HG03280 (cell line): ENCODE data around the gene ARL15.
"Not testable (repeated sequence)": the region's sequence is repeated elsewhere in the genome, so short reads cannot be mapped to it uniquely, and the experiment has no call there.

Experiments
- ATAC-seq: cut with Tn5 transposase; IDR thresholded peaks from one replicate; pipeline ENCODE4 v1.9.1; 2021; ENCODE audit warnings: mild to moderate bottlenecking, moderate library complexity; ENCODE audit not compliant: unreplicated experiment

ARL15 gene

GRCh38 chr5:54103871-54104270 lies 206.5 kb downstream of the ARL15 start:
- no peak for ATAC-seq

- ATAC-seq: no peak
Measured at GRCh38 chr5:54098267-54098666, 212.1 kb downstream of the ARL15 start.

DNA sequence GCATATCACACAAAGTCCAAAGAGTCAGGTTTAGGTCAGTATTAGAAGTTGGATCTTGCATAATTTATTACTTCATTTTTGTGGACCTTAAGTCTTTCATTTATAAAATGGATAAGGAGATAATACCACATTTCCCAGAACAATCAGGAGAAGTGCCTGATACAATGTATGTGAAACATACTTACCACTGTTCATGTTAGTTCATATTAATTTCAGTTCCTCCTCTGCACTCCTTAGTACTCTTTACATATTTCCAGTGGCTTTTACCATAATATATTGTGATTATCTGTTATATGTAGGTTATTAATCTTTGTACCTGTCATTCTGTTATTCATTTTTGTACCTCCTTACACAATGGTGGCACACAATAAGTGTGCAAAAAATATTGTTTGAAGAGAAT lies 214.4 kb downstream of the ARL15 start:
- ATAC-seq: no peak

- no peak for ATAC-seq
Measured at GRCh38 chr5:54094706-54095105, 215.7 kb downstream of the ARL15 start.

DNA sequence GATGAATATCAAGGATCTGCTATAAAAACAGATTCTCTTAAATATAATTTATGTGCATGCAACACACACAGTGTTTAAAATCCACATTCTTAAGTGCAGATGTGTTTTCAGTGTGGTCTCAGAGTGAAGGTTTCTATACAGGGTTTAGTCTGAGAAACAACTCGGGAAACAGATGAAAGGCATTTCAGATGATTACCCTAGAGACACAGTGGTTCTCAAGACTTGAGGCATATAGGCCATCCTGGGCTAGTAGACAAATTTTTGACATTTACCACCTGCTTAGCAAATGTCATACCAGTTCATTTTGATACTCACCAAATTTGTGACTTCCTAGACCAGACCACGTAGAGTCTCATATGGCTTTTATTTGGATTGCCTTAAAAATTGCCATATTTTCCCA lies 216.5 kb downstream of the ARL15 start:
- no peak for ATAC-seq

DNA sequence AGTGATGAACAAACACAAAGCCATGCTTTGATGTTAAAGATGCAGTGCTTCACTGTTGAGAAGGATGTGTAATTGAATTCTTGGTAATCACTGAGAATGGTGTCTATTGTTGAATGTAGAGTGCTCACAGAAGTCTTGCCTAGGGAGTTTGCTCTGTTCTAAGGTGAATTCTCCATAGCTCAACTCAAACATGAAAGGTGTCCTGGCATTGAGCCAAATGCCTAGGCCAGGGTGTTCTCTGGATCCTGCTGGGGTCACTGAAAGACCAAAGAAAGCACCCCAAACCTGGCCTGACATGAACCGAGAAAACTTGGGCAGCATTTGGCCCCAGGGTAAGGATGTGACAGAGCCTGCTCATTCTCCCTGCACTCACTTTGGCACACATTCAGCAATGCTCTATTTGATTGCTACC lies 217.3 kb downstream of the ARL15 start:
- ATAC-seq: no peak

GRCh38 chr5:54091307-54092130 lies 218.9 kb downstream of the ARL15 start:
- ATAC-seq: no peak

DNA sequence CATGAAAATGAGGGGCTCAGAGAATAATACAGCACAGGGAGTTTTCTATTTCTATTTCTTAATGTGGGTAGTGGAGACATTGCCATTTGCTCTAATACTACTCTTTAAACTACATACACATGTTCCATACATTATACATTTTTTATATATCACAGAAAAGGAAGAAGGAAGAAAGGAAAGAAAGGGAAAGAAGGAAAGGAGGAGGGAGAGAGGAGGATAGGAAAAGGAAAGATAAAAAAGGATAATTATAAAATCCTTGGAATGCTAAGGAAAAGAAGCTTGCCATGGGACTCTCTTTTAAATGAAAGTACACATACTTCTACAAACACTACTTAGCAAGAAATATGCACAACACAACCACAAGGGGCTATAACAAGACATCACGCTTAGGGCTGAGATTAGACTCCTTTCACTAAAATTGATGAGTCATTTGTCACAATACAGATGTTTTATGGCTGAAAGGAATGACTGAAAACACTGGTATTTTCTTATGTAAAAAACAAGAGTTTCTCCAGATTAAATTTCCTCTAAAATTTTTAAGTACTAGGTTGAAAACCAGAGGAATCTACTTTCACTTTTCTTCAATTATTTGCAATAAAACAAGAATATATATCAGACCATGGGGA lies 219.8 kb downstream of the ARL15 start:
- no peak for ATAC-seq

- no peak for ATAC-seq
Measured at GRCh38 chr5:54088081-54088480, 222.3 kb downstream of the ARL15 start.

DNA sequence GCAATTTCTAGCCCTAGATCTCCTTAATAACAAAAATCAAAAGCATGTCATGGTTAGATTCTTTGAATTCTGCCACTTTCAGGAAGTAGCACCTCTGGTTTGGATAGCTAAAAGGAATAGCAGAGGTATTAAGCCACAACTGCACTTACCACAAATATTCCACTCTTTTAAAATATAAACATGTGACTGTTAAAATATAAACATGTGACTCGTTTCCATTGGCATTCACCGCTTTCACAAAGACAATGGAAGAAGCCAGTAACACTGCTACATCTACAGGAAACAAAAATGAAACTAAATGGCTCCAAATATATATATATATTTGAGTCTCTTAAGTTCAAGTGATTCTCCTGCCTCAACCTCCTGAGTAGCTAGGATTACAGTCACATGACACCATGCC lies 222.9 kb downstream of the ARL15 start:
- no peak for ATAC-seq

DNA sequence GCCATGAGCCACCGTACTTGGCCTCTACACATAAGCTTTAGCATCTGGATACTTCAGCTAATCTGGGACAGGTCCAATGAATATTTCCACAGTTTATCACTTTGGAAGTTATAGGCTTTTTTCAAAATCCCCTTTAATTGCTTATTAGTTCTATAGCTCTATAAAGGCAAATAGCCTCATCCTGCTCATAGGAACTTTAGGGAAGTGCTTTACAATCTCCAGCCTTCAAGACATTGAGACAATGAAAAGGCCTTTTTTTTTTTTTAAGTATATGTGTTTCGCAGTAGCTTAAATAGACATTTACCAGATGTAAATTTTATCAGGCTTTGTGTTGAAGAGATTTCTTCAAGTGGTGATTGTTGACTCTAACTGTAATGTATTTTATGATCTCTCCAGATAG lies 224.2 kb downstream of the ARL15 start:
- no peak for ATAC-seq

GRCh38 chr5:54084696-54085095 lies 225.7 kb downstream of the ARL15 start:
- no peak for ATAC-seq

GRCh38 chr5:54083851-54084250 lies 226.5 kb downstream of the ARL15 start:
- ATAC-seq: no peak

- no peak for ATAC-seq
Measured at GRCh38 chr5:54083245-54083644, 227.1 kb downstream of the ARL15 start.

DNA sequence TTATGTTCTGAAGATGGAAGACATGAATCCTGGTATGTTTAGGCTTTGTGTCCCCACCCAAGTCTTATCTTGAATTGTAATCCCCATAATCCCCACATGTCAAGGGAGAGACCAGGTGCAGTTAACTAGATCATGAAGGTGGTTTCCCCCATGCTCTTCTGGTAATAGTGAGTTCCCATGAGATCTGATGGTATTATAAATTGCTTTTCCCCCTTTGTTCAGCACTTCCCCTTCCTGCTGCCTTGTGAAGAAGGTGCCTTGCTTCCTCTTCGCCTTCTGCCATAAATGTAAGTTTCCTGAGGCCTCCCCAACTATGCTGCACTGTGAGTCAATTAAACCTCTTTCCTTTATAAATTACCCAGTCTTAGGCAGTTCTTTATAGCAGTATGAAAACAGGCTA lies 229.0 kb downstream of the ARL15 start:
- no peak for ATAC-seq

GRCh38 chr5:54080831-54081230 lies 229.5 kb downstream of the ARL15 start:
- no peak for ATAC-seq

DNA sequence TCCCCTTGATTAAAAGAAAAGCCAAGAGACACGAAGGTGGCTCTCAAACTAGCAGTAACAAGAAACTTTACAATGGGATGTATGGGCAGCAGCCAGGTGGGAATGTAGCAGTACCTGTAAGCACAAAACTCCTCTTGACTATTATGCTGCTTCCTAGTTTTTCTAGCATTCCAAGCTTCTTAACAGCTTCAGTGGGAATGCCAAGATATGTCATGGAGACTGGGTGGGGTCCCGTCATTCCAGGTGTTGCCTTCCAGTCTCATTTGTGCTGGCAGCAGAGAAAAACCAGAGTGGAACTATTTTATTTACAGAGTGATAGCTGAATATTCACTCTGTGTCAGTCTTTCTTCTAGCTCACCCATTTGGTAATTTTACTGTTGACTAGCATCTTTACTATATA lies 236.6 kb downstream of the ARL15 start:
- no peak for ATAC-seq

GRCh38 chr5:54073131-54073530 lies 237.2 kb downstream of the ARL15 start:
- no peak for ATAC-seq

DNA sequence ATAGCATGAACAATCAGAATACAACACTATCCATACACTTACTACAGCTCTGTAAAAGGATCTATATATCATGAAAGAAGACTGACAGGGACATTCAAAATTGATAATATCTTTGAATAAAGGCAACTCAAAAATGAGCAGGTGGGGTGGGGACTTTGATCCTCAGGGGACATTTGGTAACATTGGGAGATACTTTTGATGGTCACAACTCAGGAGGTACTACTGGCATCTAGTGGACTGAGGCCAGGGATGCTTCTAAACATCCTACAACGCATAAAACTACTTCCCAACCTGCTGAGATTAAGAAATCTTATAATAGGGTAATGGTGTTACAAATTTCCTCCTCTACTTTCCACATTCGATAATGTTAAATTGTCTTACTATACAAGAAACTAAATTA lies 243.9 kb downstream of the ARL15 start:
- no peak for ATAC-seq

- no peak for ATAC-seq
Measured at GRCh38 chr5:54063817-54064216, 246.6 kb downstream of the ARL15 start.

DNA sequence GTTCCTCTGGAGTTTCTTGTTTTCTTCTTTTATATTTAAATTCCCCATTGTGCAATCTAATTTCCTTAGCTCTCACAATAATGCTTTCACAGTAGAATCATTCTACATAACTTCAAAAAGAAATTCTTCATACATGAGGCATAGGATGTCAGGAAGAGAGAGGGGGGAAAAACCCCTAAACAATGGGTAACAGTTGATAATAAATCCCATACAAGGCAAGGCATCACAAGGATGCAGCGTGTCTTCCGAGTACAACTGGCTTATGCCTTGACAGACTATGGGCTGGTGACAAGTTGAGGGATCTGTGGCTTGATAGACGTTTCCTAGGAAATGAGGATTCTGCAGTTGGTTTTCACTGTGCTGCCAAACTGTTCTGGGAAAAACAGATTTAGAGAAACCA lies 247.4 kb downstream of the ARL15 start:
- ATAC-seq: no peak

GRCh38 chr5:54060919-54061318 lies 249.5 kb downstream of the ARL15 start:
- not testable (repeated sequence) for ATAC-seq

GRCh38 chr5:54049963-54050362 lies 260.4 kb downstream of the ARL15 start:
- ATAC-seq: no peak
